Activated naive CD8-positive, alpha-beta T cell treated with anti-CD3 and anti-CD28 coated beads, Interleukin-2, amount 50 U/mL, for 16 hours (primary cell): ENCODE results near the gene TRIO.

Experiments used
- DNase-seq: peaks from one replicate; pipeline ENCODE4 v3.0.0-alpha.2; 2020; ENCODE audit warnings: low read depth, low spot score

Gene TRIO

DNA sequence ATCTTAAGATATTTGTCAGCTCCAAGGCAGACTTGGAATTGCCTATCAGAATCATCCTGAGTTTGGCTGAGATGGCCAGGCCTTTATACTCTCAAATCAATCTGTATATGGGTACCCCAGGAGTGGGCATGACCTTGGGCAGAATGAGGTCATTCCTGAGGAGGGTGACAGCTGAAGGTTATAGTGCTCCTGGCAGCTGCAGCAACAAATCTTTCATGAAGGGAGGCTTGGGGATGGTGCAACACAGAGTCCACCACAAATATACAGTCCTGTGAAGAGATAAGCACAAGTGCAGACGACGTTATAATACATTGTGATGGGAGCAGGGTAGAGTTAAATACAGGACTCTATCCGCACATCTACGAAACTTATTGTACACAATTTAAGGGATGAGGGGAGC, 21.1 kb upstream of the TRIO start:
- DNase-seq = no peak

DNA sequence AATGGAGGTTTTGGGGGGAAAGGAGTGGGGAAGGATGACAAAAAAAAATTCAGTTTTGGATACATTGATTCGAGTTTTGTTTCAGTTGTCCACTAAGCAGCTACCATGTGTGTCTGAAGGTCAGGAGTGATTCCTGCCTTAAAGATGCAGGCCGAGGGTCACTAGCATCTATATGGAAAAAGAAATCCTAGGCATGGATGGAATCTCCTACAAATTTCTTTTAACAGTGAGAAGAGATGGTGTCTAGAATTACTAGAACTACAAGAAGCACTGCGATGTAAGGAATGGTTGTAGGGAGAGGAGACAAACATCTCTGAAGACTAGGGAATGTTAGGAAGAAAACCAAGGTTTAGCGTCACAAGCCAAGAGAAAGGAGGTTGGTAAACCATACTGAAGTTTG, 19.6 kb upstream of the TRIO start:
- DNase-seq = no peak

DNA sequence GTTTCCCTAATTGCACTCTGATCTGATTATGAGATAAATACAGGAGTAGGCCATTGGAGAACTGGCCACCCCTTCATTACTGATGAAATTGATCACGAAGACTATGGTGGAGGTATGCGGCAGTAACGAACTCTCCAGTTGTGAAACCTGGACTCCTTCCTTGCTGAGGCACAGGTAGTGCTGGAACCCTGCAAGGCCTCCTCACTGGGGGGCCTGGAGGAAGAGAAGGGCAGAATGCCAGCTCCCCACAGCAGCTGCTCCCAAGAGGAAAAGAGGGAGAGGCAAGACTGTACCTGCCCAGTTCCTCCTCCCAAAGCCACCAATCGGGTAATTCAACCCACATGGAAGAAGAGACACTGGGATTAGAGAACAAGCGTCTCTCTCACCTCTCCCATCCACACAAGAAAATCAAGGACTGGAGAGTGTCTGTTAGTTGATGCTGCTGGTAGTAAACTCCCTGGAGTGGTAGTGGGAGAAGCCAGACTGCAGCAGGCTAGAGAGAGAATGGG, 19.1 kb upstream of the TRIO start:
- no peak for DNase-seq

DNA sequence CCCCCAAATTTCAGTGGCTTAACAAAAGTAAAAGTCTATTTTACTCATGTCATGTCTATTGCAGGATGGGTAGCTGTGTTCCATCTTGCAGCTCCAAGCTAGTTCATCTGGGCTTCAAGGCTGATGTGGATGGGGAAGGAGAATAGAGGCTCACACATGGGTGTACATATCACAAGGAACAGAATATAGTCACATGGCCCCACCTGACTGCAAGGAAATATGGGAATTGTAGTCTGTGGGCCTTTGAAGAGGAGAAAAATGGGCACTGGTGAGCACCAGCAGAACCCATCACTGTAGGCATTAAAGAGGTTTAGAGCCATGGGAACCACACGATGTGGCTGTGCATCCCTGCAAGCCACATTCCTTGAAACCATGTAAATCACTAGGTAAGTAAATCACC, 17.9 kb upstream of the TRIO start:
- DNase-seq = no peak

DNA sequence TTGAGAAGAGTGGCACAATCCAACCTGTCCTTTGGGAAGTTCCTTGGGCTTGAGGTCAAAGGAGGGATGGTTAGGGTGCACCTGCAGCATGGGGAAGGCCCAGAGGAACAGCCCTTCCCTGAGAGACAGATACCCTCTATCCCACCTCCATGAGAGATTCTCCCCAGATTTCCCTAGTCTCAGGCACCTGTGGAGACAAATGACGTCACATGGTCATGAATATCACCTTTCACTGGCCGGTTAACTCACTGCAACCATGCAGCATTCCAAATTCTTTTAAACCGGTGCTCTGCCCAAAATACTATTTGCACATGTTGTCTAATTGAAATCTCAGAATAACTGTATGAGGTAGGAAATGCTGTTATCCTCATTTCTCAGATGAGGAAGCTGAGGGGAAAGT, 15.6 kb upstream of the TRIO start:
- DNase-seq = no peak

DNA sequence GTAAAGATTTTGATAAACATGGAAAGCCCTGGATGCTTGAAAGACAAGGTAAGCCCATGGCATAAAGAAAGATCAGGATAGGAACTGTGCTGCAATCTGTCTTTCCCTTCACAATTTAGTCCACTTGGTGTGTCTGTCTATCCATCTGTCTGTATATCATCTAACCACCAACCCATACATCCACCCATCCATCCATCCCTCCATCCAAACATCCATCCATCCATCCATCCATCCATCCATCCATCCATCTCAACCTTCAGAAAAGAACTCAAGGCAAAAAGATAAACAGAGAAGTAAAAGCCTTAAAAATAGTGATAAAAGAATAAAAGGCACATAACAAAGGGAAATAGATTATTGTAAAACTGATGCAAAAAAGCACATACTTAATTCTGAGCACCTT, 15.1 kb upstream of the TRIO start:
- DNase-seq = no peak

DNA sequence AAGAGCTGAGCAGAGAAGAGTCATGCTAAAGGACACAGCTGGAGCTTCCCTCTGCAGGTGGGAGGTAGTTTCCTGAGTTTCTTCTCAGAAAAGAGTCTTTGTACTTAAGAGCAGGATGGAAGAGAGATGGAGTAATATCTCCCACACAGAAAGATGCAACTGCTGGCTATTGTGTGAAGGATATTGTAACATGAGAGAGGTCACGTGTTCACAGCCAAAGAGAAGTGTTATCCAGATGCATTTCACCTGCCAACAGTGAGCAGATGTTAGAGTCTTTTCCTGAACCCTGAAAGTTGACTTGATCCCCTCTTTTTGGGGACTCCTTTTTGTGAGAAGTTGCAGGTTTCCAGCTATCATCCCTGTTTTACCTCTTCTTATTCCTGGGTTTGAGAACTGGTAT, 14.0 kb upstream of the TRIO start:
- DNase-seq = no peak

DNA sequence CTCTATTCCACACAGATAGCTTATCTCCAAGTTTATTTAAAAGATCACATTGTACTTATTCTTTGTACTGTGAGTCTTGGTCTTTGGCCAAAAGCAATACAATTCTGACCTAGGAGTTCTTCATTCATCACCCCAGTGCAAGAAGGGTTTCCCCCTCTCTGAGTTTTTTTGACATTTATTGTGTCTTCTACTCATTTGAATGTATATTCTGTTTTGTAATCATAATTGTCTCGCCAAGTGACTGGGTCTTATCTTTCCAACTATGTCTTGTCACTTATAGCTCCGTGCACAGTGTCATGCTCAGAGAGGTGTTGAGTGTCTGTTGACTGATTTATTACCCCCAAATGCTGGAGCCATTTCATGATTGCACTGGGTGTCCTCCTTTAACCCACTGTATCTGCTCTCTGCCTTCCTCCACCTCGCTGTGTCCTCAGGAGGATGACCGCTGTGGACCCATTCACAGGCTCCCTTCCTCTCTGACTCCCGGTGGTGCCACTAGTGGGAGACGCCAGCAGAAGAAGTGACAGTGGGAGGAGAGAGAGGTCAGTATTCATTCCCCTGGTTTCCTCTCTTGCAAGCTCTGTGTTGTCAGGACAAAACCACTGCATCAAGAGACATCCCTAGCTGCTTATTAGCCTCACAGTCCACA, 11.2 kb upstream of the TRIO start:
- no peak for DNase-seq

DNA sequence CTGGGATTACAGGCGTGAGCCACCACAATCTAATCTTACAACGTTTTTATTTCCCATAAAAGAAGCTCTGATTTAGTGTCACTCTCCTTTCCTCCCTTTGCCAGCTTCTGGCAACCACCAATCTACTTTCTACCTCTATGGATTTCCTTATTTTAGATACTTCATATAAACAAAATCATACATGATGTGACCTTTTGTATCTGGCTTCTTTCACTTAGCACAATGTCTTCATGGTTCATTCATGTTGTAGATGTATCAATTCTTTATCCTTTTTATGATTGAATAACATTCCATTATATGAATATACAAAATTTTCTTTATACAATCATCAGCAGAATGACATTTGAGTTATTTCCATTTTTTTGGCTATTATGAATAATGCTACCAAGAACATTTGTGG, 9.7 kb upstream of the TRIO start:
- DNase-seq = no peak

DNA sequence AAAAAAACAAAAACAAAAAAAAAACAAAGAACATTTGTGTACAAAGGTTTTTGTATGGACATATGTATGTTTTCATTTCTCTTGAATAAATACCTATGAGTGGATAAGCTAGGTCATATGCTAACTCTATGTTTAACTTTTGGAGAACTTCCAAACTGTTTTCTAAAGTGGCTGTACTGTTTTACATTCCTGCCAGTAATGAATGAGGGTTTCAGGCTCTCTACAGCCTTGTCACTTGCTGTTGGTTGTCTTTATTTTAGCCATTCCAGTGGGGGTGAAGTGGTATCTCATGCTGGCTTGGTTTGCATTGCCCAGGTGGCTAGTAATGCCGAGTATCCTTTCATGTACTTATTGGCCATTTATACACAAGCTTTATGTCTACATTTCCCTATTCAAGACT, 9.1 kb upstream of the TRIO start:
- no peak for DNase-seq

DNA sequence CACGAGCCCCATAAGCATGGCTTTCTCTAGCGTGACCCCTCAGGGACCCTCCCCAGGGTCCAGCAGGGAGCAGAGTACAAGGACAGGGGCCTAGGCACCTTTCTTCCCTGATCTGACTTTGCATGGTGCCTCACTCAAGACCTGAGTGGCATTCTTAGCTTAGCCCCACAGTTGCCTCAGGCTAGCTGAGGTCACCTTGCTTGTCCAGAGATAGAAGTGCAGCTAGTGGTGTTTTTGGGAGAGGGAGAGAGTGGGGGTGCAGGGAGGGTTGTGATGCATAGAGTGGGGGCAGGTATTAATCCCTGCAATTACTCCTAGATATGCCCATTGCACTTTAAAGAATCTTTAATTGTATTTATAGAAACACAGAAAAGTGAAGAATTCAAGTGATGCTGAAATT, 8.4 kb upstream of the TRIO start:
- no peak for DNase-seq

DNA sequence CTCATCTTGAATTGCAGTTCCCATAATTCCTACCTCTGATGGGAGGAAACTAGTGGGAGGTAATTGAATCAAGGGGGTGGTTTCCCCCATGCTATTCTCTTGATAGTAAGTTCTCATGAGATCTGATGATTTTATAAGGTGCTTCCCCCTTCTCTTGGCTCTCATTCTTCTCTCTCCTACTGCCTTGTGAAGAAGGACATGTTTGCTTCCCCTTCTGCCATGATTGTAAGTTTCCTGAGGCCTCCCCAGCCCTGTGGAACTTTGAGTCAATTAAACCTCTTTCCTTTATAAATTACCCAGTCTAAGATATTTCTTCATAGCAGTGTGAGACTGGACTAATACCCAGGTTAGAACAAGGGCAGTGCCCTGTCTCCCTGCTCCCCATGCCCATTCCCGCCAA, 7.5 kb upstream of the TRIO start:
- DNase-seq = no peak

DNA sequence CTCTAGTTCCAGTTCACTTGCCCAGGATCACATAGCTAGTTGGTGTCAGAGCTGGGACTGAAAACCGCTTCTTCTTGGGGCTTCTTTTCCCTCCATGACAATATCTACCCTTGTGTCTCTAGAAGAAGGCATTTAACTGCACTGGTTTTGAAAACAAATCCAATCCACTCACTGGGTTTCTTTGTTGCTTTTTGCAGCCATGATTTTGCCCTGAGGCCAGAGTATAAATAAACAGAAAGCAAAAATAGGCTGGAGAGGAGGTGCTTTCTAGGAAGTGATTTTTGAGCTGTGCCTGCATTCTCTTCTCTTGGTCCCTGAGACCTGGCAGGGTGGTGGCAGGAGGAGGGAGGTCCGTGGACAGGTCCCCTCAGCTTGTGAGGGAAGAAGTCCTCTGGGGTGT, 6.9 kb upstream of the TRIO start:
- no peak for DNase-seq

DNA sequence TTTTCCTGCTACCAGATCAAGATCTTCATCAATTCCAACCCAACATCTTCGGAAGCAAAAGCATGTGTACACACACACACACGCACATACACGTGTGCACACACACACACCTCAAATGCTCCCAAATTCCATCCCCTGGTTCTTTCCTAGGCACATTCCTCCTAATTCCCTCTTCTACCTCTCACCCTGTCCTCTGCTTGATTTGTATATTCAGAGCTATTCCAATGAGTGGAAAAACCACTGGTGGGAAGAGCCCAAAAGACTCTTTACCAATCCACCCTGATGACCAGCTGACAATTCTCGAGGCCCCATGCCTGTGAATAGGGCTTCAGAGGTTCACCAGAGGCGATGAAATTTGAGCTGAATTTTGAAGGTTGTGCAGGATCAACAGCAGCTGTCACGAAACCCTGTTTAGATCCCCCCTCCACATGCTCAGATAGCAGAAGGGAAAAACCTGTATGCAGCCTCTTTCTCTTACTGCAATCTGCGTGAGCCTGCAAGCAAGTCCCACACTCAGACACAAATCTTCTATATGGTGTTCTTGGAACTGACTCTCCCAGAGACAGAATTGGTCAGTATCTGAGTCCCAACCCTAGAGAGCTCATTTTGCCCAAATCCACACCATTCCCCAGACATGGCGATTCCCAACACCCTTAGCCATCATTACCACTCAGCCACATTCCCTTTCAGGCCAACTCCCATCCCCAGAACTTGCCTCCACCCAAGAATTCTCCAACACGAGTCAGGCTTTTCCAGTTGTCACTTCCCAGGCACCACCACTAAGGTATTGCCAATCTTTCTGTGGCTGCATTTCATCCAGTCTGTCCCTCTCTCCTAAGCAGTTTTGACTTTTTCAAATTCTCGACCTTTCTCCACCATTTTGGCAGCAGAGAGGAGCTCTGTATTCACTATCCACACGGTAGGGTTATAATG, 4.3 kb upstream of the TRIO start:
- no peak for DNase-seq

DNA sequence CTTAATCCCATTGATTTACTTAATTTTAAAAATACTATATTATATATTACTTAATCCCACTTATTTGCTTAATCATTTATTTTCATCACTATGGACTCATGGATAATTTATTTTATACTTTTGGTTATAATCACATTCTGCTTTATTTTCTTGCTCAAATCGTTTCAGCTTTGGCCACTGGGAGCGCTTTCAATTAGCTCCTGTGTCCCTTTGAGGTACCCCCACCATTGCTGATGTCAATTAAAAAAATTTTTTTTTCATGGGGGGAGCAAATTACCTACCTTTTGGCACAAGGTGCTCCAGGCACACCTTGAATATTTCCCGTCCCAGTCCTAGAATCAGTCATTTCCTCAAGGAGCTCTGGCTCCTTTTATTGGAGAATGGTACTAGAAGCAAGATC, 1.4 kb upstream of the TRIO start:
- no peak for DNase-seq

DNA sequence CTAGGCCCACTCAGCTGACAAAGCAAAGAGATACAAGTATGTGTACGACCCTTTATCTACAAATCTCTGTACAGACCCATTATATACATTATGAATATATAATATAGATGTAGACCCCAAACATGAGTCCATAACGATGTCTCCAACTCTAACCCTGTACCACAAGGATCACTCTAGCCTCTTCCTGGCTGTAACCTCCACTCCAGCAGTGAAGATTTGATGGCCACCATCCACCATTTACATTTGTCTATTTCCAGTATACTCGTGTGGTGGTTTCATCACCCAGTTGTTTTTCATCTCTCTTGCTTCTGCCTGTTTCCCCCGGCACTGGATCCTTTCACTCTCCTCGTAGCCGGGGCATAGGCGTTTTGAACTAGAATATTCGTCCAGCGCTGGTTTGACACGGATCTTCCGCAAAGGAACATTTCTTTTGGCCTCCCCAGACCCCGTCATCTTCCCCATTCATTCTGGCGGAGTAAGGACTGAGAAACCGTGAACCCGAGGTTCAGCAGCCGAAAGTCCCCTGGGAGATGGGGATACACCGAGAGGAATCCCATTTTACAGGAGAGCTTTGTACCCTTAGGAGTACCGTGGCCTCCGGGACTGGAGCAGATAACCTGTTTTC, 828 bp upstream of the TRIO start:
- DNase-seq = no peak

DNA sequence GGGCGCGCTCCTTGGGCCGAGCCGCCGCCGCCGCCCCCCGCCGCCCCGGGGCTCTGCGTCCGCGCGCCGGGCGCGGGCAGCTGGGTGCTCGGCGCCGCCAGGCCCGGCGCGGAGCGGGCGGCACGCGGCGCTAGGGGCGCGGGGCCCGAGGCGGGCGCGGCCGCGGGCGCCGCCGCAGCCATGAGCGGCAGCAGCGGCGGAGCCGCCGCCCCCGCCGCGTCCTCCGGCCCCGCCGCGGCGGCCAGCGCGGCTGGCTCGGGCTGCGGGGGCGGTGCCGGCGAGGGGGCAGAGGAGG, 351 bp downstream of the TRIO start:
- no peak for DNase-seq

DNA sequence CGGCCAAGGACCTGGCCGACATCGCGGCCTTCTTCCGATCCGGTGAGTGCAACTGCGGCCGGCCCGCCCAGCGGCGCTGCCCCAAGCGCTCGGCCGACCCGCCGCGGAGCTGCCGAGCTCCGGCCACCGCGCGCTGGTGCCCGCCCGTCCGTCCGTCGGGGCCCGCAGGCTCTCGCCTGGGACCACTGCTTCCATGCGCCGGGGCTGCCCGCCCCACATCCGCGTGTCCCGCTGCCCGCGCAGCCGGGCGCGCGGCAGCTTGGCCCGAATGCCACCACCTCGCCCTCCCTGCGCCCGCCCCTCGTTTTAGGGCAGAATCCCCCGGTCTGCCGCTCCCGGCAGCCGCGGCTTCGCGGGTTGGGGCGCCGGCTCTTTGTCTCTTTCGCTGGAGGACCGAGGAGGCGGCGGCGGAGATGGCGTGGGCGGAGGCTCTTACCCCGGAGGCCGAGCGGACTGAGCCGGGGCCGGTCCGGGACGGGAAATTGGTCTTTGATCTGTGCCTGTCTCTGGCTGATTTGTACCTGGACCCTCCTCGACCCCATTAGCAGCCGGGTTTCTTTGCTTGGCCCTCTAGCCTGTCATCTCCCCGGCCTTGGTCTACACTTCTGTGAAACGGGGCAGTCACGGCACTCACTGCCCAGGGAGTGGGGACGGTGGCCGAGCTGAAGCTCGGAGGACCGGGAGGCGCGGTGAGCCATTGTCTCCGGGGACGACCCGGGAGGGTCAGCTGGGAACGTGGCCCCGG, 871 bp downstream of the TRIO start:
- DNase-seq = no peak

DNA sequence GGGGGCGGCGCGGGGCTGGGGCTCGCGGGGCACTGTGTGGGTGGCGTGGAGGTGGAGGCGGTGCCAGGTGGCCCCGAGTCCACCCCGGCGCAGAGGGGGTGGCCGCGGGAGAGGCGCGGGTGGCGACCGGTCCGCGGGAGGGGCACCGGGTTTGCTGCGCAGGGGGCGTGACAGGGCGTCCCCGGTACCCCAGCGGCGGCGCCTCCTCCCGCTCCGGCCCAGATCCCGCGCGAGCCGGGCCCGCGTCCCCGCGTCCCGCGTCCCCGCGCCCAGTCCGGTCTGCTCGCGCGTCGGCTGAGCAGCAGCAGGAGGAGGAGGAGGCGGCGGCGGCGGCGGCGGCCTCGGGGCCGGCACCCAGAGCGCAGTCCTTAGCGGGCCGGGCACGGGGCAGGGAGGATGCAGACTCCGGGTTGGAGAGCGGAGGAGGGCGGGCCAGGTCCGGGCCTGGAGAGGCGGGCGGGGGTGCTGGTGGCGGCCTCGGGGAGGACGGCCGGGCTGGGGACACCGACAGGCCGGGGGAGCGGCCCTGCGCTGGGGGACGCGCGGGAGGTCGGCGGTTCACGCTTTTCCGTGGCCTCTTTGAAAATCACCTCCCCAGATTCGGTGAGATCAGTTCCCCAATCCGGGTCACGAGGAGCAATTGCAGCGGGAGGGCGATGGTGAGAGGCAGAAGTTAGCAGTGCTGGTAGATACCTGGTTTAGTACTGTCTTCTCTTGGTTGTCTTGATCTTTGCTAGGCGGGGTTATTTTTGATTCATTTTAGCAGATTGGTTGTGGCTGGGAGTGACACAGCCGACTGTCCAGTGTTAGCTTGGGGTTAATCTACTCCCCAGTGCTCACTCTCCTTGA, 1.7 kb downstream of the TRIO start:
- no peak for DNase-seq

DNA sequence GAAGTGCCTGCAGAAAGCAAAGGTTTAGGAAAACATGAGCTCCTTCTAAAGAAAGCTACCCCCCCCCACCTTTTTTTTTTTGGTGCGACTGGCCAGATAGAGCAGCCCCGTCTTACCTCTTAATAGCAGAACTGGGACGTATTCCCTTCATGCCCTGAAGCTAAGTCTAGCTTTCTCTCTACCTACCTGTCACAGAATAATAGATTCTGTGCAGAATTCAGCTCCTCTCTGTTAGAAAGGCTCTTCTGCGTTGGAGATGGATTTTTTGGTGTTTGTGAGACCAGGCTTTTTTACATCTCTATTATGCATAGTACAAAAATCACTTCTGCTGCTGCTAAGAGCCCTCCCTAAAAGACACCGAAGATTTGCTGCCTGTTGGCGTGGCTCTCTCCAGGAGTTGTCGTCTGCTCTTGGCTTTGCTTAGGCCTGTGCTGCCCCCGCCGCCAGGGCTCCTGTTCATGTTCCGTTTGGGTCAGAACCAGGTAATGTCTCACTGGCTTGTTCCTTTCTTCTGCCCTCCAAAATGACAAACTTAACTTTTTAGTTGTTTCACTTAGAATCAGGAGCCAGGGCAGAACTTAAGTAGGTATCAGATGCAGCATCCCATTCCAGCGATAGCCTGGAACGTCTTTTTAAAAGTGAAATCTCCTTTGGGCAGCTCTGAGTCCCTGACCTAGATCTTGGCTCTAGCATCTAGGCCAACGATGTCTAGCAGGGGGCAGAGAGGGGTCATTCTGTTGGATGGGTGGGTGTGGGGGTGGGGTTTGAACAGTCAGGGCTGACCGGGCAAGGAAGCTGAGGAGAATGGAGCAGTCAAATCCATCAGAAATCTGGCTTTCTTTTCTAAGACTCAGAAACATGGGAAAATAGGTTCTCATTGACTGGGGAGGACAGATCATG, 2.5 kb downstream of the TRIO start:
- DNase-seq = no peak
